ENCODE results near the gene ZBTB20. TPM values are rescaled to one million over a fixed set of nuclear protein-coding genes. Genes with fewer than 3 reads are reported as not detected.

The ZBTB20 gene
- total RNA-seq, 4 donors from 2014 or later = 148 to 242 (median 188) TPM

DNA sequence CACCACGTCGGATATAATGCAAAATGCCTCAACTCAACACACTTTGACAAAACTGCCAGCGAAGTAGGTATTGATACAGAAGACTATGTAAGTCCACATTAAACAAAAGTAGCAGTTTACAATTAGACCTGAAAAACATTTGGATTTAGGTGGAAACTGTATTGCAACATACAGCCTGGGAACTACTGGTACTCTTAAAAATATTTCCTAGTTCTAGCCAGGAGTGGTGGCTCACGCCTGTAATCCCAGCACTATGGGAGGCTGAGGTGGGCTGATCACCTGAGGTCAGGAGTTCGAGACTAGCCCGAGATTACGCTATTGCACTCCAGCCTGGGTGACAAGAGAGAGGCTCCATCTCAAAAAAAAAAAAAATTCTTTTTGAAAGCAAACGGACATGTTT lies 246.2 kb downstream of the ZBTB20 start:
- intact Hi-C loops (cut with DNase I) = no loop called here
- Histone ChIP-seq H3K27me3 (no peaks in the 10 kb centered on the region), H3K4me1 (peaks cover 30 to 36% of the 10 kb centered on the region in 2 donors), H3K4me3 (replicated peaks in 1 of 3) (no peak overlapping the region), H3K9me3 (no peaks in the 10 kb centered on the region), H3K27ac (peak overlapping the region; percentile 67 to 84 (median 76)), H3K36me3 (no peaks in the 10 kb centered on the region)
- no peak for TF ChIP-seq POLR2A (IDR thresholded peaks at IDR 0.05)
- TF ChIP-seq, protein P1, sequence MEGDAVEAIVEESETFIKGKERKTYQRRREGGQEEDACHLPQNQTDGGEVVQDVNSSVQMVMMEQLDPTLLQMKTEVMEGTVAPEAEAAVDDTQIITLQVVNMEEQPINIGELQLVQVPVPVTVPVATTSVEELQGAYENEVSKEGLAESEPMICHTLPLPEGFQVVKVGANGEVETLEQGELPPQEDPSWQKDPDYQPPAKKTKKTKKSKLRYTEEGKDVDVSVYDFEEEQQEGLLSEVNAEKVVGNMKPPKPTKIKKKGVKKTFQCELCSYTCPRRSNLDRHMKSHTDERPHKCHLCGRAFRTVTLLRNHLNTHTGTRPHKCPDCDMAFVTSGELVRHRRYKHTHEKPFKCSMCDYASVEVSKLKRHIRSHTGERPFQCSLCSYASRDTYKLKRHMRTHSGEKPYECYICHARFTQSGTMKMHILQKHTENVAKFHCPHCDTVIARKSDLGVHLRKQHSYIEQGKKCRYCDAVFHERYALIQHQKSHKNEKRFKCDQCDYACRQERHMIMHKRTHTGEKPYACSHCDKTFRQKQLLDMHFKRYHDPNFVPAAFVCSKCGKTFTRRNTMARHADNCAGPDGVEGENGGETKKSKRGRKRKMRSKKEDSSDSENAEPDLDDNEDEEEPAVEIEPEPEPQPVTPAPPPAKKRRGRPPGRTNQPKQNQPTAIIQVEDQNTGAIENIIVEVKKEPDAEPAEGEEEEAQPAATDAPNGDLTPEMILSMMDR (IDR thresholded peaks at IDR 0.05) = no peak
- no peak for DNase-seq
- 89 to 90% methylated on average over 8 of the region's 8 CpGs for WGBS, 2 donors

DNA sequence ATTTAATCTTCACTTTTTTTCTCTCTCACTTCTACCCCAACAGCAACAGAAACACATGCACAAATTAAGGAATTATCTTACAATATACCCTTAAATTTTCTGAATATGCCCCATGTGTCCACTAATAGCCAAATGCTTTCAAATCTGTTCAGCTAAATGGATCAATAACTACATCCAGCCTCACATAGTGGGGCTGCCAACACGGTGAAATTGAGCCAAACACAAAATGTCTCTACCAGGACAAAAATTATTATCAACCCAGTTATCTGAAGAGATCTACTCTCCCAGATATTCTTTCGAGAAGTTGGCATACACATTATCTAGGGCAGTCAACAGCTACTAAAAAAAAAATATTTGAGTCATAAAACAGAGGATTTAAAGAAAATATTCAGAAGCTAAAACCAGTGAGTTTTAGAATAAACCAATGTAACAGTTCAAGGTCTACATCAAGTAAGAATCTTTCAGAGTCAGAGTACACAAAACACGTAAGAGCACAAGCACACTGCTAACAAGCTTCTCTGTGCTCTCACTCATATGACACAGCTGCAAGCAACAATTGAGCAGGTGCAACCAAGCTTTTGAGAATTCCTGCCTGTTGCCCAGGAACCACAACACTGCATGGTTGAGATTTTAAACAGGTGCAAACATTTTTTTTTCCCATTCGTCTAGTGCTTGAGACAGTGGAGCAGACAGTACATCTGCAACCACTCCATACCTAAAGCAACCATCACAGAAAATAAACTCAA lies 247.7 kb downstream of the ZBTB20 start:
- intact Hi-C loops (cut with DNase I) = no loop called here
- H3K9me3 ChIP-seq = no peaks in the 10 kb centered on the region
- DNase-seq = peak; percentile 65 to 77
- peaks cover 30 to 36% of the 10 kb centered on the region in 2 donors for H3K4me1 ChIP-seq
- TF ChIP-seq POLR2A (IDR thresholded peaks at IDR 0.05) = no peak
- TF ChIP-seq, protein P1 (IDR thresholded peaks at IDR 0.05) = no peak
- H3K27me3 ChIP-seq = no peaks in the 10 kb centered on the region
- H3K36me3 ChIP-seq = no peaks in the 10 kb centered on the region
- WGBS, 2 donors = 39 to 47% methylated on average over 4 of the region's 4 CpGs
- no peak overlapping the region for H3K4me3 ChIP-seq (replicated peaks in 1 of 3)
- peak overlapping the region; percentile 67 to 84 (median 76) for H3K27ac ChIP-seq

DNA sequence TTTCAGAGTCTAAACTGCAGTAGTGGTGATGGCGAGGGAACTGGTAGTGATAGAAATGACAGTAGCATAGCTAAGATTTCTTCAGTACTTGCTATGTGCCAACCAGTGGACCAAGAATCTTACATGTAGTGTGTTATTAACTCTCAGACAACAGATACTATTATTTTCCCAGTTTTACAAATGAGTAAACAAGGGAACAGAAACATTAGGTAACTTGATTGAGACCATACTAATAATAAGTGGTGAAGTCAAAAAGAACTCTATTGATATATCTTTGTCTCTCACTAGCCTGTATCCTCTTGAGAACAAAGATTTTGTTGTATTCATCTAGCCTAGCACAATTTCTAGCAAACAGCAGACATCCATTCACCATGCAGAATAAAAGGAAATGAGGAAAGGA lies 250.1 kb downstream of the ZBTB20 start:
- no peak for DNase-seq
- Histone ChIP-seq H3K27ac (no peak overlapping the region), H3K27me3 (no peaks in the 10 kb centered on the region), H3K9me3 (no peaks in the 10 kb centered on the region), H3K4me3 (replicated peaks in 1 of 3) (no peak overlapping the region), H3K36me3 (no peaks in the 10 kb centered on the region), H3K4me1 (peaks cover 17 to 32% of the 10 kb centered on the region in 2 donors)
- intact Hi-C loops (cut with DNase I) = no loop called here
- TF ChIP-seq, protein P1 (IDR thresholded peaks at IDR 0.05) = no peak
- no peak for TF ChIP-seq POLR2A (IDR thresholded peaks at IDR 0.05)
- WGBS, 2 donors = 97 to 100% methylated on average over 1 of the region's 1 CpG

DNA sequence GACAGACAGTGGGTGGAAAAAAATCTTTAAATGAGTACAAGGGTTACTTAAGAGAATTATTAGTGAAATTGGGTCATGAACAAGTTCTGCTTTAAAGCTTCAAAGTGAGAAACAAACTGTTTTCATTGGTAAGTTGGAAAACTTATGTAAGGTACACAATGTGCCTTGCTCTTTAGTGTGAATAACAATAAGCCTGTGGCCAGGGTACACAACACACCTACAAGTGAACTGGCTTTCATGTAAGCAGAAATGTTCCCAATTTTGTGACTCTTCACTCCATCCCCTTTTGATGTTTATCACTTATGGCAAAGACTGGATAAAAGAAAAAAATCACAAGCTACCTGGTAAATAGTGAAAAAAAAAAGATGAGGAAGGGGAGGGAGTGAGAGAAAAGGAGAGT lies 253.7 kb downstream of the ZBTB20 start:
- peak overlapping the region in 1 of 3 donors; percentile 12 for H3K27ac ChIP-seq
- H3K36me3 ChIP-seq = no peaks in the 10 kb centered on the region
- no peaks in the 10 kb centered on the region for H3K9me3 ChIP-seq
- no peak for TF ChIP-seq POLR2A (IDR thresholded peaks at IDR 0.05)
- TF ChIP-seq, protein P1 (IDR thresholded peaks at IDR 0.05) = no peak
- no peaks in the 10 kb centered on the region for H3K27me3 ChIP-seq
- DNase-seq = no peak
- H3K4me1 ChIP-seq = peaks cover 9 to 13% of the 10 kb centered on the region in 2 donors
- H3K4me3 ChIP-seq (replicated peaks in 1 of 3) = no peak overlapping the region
- intact Hi-C loops (cut with DNase I) = no loop called here

DNA sequence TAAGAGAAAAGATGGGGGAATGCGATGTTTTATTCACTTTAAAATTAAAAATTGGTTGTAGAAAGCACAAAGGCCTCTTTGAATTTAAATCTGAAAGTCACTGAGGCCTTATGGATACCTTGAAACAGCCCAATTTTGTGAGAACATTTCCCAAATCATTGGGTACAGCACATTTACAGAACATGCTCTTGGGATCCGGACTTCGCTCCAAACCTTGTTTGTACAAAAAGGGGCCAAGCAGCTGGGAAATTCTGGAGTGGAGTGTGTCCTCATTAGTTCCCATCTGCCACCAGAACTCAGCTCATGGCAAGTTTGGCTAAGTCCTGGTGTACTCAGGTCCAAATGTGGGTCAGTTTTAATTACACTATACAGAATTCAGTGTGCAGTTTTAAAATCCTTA lies 254.2 kb downstream of the ZBTB20 start:
- no peaks in the 10 kb centered on the region for H3K36me3 ChIP-seq
- no peak for DNase-seq
- peaks cover 9 to 13% of the 10 kb centered on the region in 2 donors for H3K4me1 ChIP-seq
- no peaks in the 10 kb centered on the region for H3K9me3 ChIP-seq
- no peaks in the 10 kb centered on the region for H3K27me3 ChIP-seq
- no peak overlapping the region for H3K4me3 ChIP-seq (replicated peaks in 1 of 3)
- peak overlapping the region in 1 of 3 donors; percentile 12 for H3K27ac ChIP-seq
- intact Hi-C loops (cut with DNase I) = no loop called here
- TF ChIP-seq, protein P1 (IDR thresholded peaks at IDR 0.05) = no peak
- TF ChIP-seq POLR2A (IDR thresholded peaks at IDR 0.05) = no peak
- WGBS, 2 donors = 79% methylated on average over 3 of the region's 3 CpGs

Measured in thyroid gland (tissue), 4 donors.